ENCODE measurements around the gene BAHCC1. TPM values are rescaled to one million over a fixed set of nuclear protein-coding genes. Genes with fewer than 3 reads are reported as not detected.

BAHCC1 gene
- total and polyA plus RNA-seq, 11 donors = 6.0 to 19.6 (median 8.9) TPM

- H3K27me3 ChIP-seq = no peaks in the 10 kb centered on the region
These were observed 58.5 kb downstream of the BAHCC1 start for GRCh38 chr17:81453712-81454111.

GRCh38 chr17:81454473-81454872 lies 59.2 kb downstream of the BAHCC1 start:
- no peak overlapping the region for H3K4me3 ChIP-seq
- H3K27ac ChIP-seq = no peak overlapping the region
- peaks cover 0 to 32% (median 0%) of the 10 kb centered on the region in 9 donors for H3K36me3 ChIP-seq
- no peaks in the 10 kb centered on the region for H3K27me3 ChIP-seq
- no peak for DNase-seq
- no peak for ATAC-seq
- no peaks in the 10 kb centered on the region for H3K9me3 ChIP-seq
- WGBS, 4 donors = 77 to 92% (median 82%) methylated on average over 9 to 13 of the region's 13 CpGs
- H3K4me1 ChIP-seq = peaks cover 0 to 13% (median under 1%) of the 10 kb centered on the region in 12 donors
- TF ChIP-seq POLR2A (IDR thresholded peaks at IDR 0.05) (no peak), CTCF (IDR thresholded peaks at IDR 0.05) (no peak)
- intact Hi-C loops (cut with DNase I) = no loop called here

More at GRCh38 chr17:81453712-81454111, 58.5 kb downstream of the BAHCC1 start:
- H3K4me3 ChIP-seq = no peak overlapping the region
- H3K27ac ChIP-seq = no peak overlapping the region
- peaks cover 0 to 10% (median 0%) of the 10 kb centered on the region in 12 donors for H3K4me1 ChIP-seq
- TF ChIP-seq CTCF (IDR thresholded peaks at IDR 0.05) (no peak), POLR2A (IDR thresholded peaks at IDR 0.05) (no peak)
- 60 to 80% (median 66%) methylated on average over 2 to 7 of the region's 7 CpGs for WGBS, 4 donors
- intact Hi-C loops (cut with DNase I) = no loop called here
- ATAC-seq = peak in 1 of 4 donors; percentile 58
- no peak for DNase-seq
- H3K36me3 ChIP-seq = peaks cover 0 to 24% (median 0%) of the 10 kb centered on the region in 9 donors
- H3K9me3 ChIP-seq = no peaks in the 10 kb centered on the region

- Histone ChIP-seq H3K27me3 (no peaks in the 10 kb centered on the region), H3K4me3 (no peak overlapping the region), H3K9me3 (no peaks in the 10 kb centered on the region), H3K4me1 (peaks cover 0 to 18% (median 2%) of the 10 kb centered on the region in 12 donors), H3K27ac (no peak overlapping the region), H3K36me3 (peaks cover 0 to 35% (median 0%) of the 10 kb centered on the region in 9 donors)
- DNase-seq (no peak), ATAC-seq (no peak)
- TF ChIP-seq CTCF (IDR thresholded peaks at IDR 0.05) (no peak), POLR2A (IDR thresholded peaks at IDR 0.05) (no peak)
- WGBS, 4 donors = 91 to 97% (median 94%) methylated on average over 17 to 18 of the region's 18 CpGs
- intact Hi-C loops (cut with DNase I) = no loop called here
These were observed 60.1 kb downstream of the BAHCC1 start for GRCh38 chr17:81455387-81455786.

- intact Hi-C loops (cut with DNase I) = no loop called here
- H3K36me3 ChIP-seq = peaks cover 0 to 35% (median 0%) of the 10 kb centered on the region in 9 donors
These were observed 60.8 kb downstream of the BAHCC1 start for GRCh38 chr17:81456091-81456490.

More at GRCh38 chr17:81456091-81456490, 60.8 kb downstream of the BAHCC1 start:
- Histone ChIP-seq H3K9me3 (no peaks in the 10 kb centered on the region), H3K27me3 (no peaks in the 10 kb centered on the region), H3K27ac (no peak overlapping the region), H3K4me1 (peaks cover 0 to 18% (median 2%) of the 10 kb centered on the region in 12 donors), H3K4me3 (no peak overlapping the region)
- DNase-seq (no peak), ATAC-seq (no peak)
- TF ChIP-seq POLR2A (IDR thresholded peaks at IDR 0.05) (no peak), CTCF (IDR thresholded peaks at IDR 0.05) (no peak)
- 78 to 91% (median 87%) methylated on average over 12 to 15 of the region's 15 CpGs for WGBS, 4 donors
